B cell (primary cell): ENCODE results near the gene IFI30. TPM values are rescaled to one million over a fixed set of nuclear protein-coding genes. Genes with fewer than 3 reads are reported as not detected.

Experiments
- ATAC-seq: fragments of 200-7000 bp; cut with Tn5 transposase; one replicate; pipeline ENCODE4 v1.10.0; 2021; ENCODE audit warnings: low read depth, mild to moderate bottlenecking, moderate number of reproducible peaks, moderate library complexity
- CTCF ChIA-PET: fragments of 350-600 bp; sonication (Branson Sonifier 250); formaldehyde crosslinking; loops from one replicate; lab custom pipeline; 2021; ENCODE audit warnings: antibody characterized with exemption, inconsistent platforms; lab: Charles Lee
- POLR2A ChIA-PET: fragments of 350-600 bp; sonication (Branson Sonifier 250); formaldehyde crosslinking; loops from one replicate; lab custom pipeline; 2021; ENCODE audit warnings: antibody characterized with exemption; lab: Charles Lee
- DNase-seq: peaks from one replicate; pipeline ENCODE4 v3.0.0; 2013
- H2AFZ ChIP-seq: 2 replicates; pipeline ENCODE4 v1.6.1; 2012; ENCODE audit warnings: mild to moderate bottlenecking, low read depth, low read length; ENCODE audit not compliant: insufficient read depth, poor library complexity, severe bottlenecking
- H3K27ac ChIP-seq, 2 donors: 1 replicate in 1 of 2; 2 replicates in 1 of 2; pipeline ENCODE4 v1.5.1; 2012 to 2013; ENCODE audit warnings: low read length in 2 of 2, mild to moderate bottlenecking in 2 of 2, moderate library complexity in 1 of 2
- H3K27me3 ChIP-seq, 4 experiments: fragments of 200-600 bp in 1 of 4; sonication (generic) in 1 of 4; replicated peaks in 1 of 4; 1 replicate in 2 of 4; 2 replicates in 2 of 4; pipeline versions ENCODE4 v1.6.1 to v1.7.0; 2013 to 2016; ENCODE audit warnings: low read length in 3 of 4, mild to moderate bottlenecking in 2 of 4, mixed read lengths in 1 of 4, moderate library complexity in 1 of 4; ENCODE audit not compliant: insufficient read depth in 4 of 4, control insufficient read depth in 3 of 4; ENCODE audit errors: control extremely low read depth in 1 of 4
- H3K36me3 ChIP-seq, 2 experiments: replicated peaks in 1 of 2; 1 replicate in 1 of 2; 2 replicates in 1 of 2; pipeline versions ENCODE4 v1.6.1 to v1.7.1; 2013; ENCODE audit warnings: low read length in 1 of 2; ENCODE audit not compliant: insufficient read depth in 2 of 2, control insufficient read depth in 1 of 2; ENCODE audit errors: control extremely low read depth in 1 of 2, extremely low read depth in 1 of 2
- H3K4me1 ChIP-seq, 2 donors: fragments of 200-600 bp in 1 of 2; sonication (generic) in 1 of 2; 1 replicate in 1 of 2; 2 replicates in 1 of 2; pipeline versions ENCODE4 v1.5.1 to v1.6.1; 2013 to 2017; ENCODE audit warnings: low read length in 2 of 2; ENCODE audit not compliant: control insufficient read depth in 2 of 2, insufficient read depth in 2 of 2
- H3K4me2 ChIP-seq: replicated peaks from 2 replicates; pipeline ENCODE3; 2012; ENCODE audit warnings: mild to moderate bottlenecking, low read depth, low read length; ENCODE audit not compliant: poor library complexity, severe bottlenecking
- H3K4me3 ChIP-seq, 5 experiments: fragments of 200-600 bp in 1 of 5; sonication (generic) in 1 of 5; 1 replicate in 3 of 5; 2 replicates in 2 of 5; pipeline versions ENCODE4 v1.5.1 to v1.7.0; 2011 to 2016; ENCODE audit warnings: low read length in 4 of 5, mild to moderate bottlenecking in 4 of 5, low read depth in 2 of 5, control low read depth in 1 of 5, moderate library complexity in 1 of 5; ENCODE audit not compliant: insufficient read depth in 1 of 5; ENCODE audit errors: control extremely low read depth in 1 of 5, extremely low read depth in 1 of 5
- H3K79me2 ChIP-seq: fragments of 200-600 bp; sonication (generic); one replicate; pipeline ENCODE4 v1.6.0; 2016; ENCODE audit warnings: low read length; ENCODE audit not compliant: control insufficient read depth, insufficient read depth
- H3K9ac ChIP-seq: fragments of 200-600 bp; sonication (generic); 2 replicates; pipeline ENCODE4 v1.6.1; 2017; ENCODE audit warnings: mild to moderate bottlenecking, low read length, moderate library complexity
- H3K9me3 ChIP-seq, 3 donors: one replicate each; pipeline versions ENCODE4 v1.6.1 to v1.7.1; 2013; ENCODE audit warnings: low read length in 2 of 3; ENCODE audit not compliant: control insufficient read depth in 2 of 3, insufficient read depth in 1 of 3; ENCODE audit errors: control extremely low read depth in 1 of 3
- H4K20me1 ChIP-seq: 2 replicates; pipeline ENCODE4 v1.6.0; 2012; ENCODE audit warnings: mild to moderate bottlenecking, low read length; ENCODE audit not compliant: insufficient read depth, control insufficient read depth, poor library complexity, severe bottlenecking
- H3K27ac Mint-ChIP-seq: one replicate; pipeline ENCODE4 v1.8.0; 2021; ENCODE audit warnings: mixed read lengths
- H3K27me3 Mint-ChIP-seq: one replicate; pipeline ENCODE4 v1.8.0; 2021; ENCODE audit warnings: mixed read lengths
- H3K4me1 Mint-ChIP-seq: one replicate; pipeline ENCODE4 v1.8.0; 2021; ENCODE audit warnings: mixed read lengths
- H3K4me3 Mint-ChIP-seq: one replicate; pipeline ENCODE4 v1.8.0; 2021; ENCODE audit warnings: mixed read lengths
- H3K9me3 Mint-ChIP-seq: one replicate; pipeline ENCODE4 v1.8.0; 2022; ENCODE audit warnings: mixed read lengths; ENCODE audit not compliant: insufficient read depth
- EZH2 ChIP-seq: IDR thresholded peaks from 2 replicates; pipeline ENCODE4 v1.6.1; 2012; ENCODE audit warnings: borderline replicate concordance, low read depth, mild to moderate bottlenecking, moderate library complexity, low read length; ENCODE audit not compliant: insufficient read depth, poor library complexity, severe bottlenecking
- WGBS: methylation state at CpG from one replicate; pipeline ENCODE4 v1.1.5; 2013; ENCODE audit warnings: missing lambda C conversion rate; ENCODE audit not compliant: insufficient coverage; 5-methylcytosine and 5-hydroxymethylcytosine counted together
- intact Hi-C: fragments of 100-400 bp; cut with micrococcal nuclease; formaldehyde crosslinking; loops from one replicate; pipeline ENCODE4 v1.10.0; 2022
- polyA plus RNA-seq: library from polyadenylated mRNA; depleted of rRNA; stranded (reverse); fragments of >200 nt; gene quantifications from 2 replicates; pipeline ENCODE4 v1.2.3, GENCODE V29; 2012
- total RNA-seq, 2 donors: library from RNA; stranded (reverse); fragments of 120-200 nt in 1 of 2; gene quantifications; 1 replicate in 1 of 2; 2 replicates in 1 of 2; pipeline versions ENCODE4 v1.2.3 to v1.2.4, GENCODE V29; 2013 to 2022
- TF ChIP-seq, protein P1 (sequence below): fragments of 200-600 bp; IDR thresholded peaks from one replicate; pipeline ENCODE4 v1.8.0; 2022; ENCODE audit warnings: antibody characterized with exemption, mild to moderate bottlenecking

The IFI30 gene
- total and polyA plus RNA-seq, 2 donors (not counting 1 experiment from before 2014, with no cell fraction given), result 171 to 222 TPM

DNA sequence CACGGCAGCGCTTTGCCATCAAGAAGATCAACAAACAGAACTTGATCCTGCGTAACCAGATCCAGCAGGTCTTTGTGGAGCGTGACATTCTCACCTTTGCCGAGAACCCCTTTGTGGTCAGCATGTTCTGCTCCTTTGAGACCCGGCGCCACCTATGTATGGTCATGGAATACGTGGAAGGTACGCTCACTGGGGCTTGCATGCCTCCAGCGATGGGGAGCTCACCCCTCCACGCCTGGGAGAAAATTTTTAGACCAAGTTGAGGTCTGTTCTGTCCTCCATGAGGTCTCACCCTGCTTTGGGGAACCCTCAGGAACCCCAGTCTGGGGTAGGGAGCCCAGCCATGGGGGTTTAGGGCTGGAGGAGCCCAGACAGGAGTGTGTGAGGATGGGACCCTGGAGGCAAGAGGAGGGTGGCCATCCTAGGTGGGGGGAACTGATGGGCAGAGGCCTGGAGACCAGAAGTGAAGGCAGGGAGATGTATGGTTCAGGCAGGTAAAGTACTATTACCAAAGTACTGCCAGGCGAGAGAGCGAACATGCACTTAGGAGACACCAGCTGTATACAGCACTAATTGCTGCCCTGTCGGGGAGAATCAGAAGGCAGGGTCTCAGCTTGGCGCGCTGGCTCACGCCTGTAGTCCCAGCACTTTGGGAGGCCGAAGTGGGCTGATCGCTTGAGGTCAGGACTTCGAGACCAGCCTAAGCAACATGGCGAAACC, 42.9 kb upstream of the IFI30 start:
- DNase-seq, result no peak
- Histone ChIP-seq H4K20me1 (peaks cover 21% of the 10 kb centered on the region), H3K36me3 (peaks cover 0 to 82% of the 10 kb centered on the region in 2 experiments), H3K27ac (no peak overlapping the region), H3K4me1 (no peaks in the 10 kb centered on the region), H2AFZ (no peak overlapping the region), H3K4me2 (no peak overlapping the region), H3K9me3 (no peaks in the 10 kb centered on the region), H3K27me3 (no peaks in the 10 kb centered on the region), H3K79me2 (peaks cover 13% of the 10 kb centered on the region), H3K9ac (no peak overlapping the region), H3K4me3 (no peak overlapping the region)
- Mint-ChIP-seq H3K4me1 (no peaks in the 10 kb centered on the region), H3K27me3 (no peaks in the 10 kb centered on the region), H3K4me3 (no peak overlapping the region), H3K27ac (no peak overlapping the region), H3K9me3 (no peaks in the 10 kb centered on the region)
- no peak for TF ChIP-seq EZH2
- TF ChIP-seq, protein P1, sequence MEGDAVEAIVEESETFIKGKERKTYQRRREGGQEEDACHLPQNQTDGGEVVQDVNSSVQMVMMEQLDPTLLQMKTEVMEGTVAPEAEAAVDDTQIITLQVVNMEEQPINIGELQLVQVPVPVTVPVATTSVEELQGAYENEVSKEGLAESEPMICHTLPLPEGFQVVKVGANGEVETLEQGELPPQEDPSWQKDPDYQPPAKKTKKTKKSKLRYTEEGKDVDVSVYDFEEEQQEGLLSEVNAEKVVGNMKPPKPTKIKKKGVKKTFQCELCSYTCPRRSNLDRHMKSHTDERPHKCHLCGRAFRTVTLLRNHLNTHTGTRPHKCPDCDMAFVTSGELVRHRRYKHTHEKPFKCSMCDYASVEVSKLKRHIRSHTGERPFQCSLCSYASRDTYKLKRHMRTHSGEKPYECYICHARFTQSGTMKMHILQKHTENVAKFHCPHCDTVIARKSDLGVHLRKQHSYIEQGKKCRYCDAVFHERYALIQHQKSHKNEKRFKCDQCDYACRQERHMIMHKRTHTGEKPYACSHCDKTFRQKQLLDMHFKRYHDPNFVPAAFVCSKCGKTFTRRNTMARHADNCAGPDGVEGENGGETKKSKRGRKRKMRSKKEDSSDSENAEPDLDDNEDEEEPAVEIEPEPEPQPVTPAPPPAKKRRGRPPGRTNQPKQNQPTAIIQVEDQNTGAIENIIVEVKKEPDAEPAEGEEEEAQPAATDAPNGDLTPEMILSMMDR, result no peak
- WGBS, result 97% methylated on average over 21 of the region's 21 CpGs
- ATAC-seq, result no peak
- CTCF ChIA-PET, result interaction anchor here (1.3 kb wide), 1 partner anchor 121 kb away, joined by 4 read pairs; no protein-coding TSS in a partner anchor
- intact Hi-C loops, result no loop called here
- POLR2A ChIA-PET, result no interaction called here

DNA sequence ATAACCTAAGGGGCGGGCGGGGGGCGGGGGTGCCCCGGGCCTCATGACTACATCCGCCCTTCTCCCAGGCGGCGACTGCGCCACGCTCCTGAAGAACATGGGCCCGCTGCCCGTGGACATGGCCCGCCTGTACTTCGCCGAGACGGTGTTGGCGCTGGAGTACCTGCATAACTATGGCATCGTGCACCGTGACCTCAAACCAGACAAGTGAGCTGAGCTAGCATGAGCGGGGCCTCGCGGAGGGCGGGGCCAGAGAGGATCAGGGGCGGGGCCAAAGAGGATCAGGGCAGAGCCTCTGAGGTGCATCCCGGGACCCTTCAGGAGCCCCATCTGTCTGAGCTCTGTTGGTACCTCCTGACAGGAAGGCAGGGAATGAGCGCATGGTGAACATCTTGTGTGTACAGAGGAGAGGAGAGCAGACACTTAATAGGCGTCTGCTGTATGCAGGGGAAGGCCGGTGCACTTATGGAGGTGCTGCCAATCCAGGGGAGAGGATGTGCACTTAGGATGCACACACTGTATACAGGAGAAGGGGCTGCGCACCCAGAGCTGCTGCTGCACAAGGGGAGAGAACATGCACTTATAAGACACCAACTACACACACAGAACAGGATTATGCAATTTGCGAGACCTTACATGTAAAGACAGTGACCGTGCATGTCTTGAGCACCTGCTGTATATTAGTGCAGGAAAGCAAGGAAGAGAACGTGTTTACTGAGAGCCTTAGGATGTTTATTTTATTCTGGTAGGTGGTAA, 41.6 kb upstream of the IFI30 start:
- 93% methylated on average over 29 of the region's 31 CpGs for WGBS
- peak overlapping the region; percentile 10 for H3K27ac Mint-ChIP-seq
- Histone ChIP-seq H3K4me3 (no peak overlapping the region), H3K27me3 (no peaks in the 10 kb centered on the region), H3K36me3 (peaks cover 0 to 81% of the 10 kb centered on the region in 2 experiments), H3K9me3 (no peaks in the 10 kb centered on the region), H3K27ac (no peak overlapping the region), H4K20me1 (peaks cover 21% of the 10 kb centered on the region), H3K79me2 (peaks cover 13% of the 10 kb centered on the region), H3K4me2 (no peak overlapping the region), H3K9ac (no peak overlapping the region), H2AFZ (no peak overlapping the region), H3K4me1 (no peaks in the 10 kb centered on the region)
- TF ChIP-seq EZH2, result no peak
- TF ChIP-seq, protein P1, result no peak
- no peaks in the 10 kb centered on the region for H3K4me1 Mint-ChIP-seq
- intact Hi-C loops, result no loop called here
- ATAC-seq (no peak), DNase-seq (no peak)
- CTCF ChIA-PET, result interaction anchor here (1.3 kb wide), 1 partner anchor 119 kb away, joined by 4 read pairs; no protein-coding TSS in a partner anchor
- H3K9me3 Mint-ChIP-seq, result no peaks in the 10 kb centered on the region
- no peaks in the 10 kb centered on the region for H3K27me3 Mint-ChIP-seq
- POLR2A ChIA-PET, result no interaction called here
- H3K4me3 Mint-ChIP-seq, result no peak overlapping the region
